Chondrocyte (in vitro differentiated cells): Measurements from ENCODE around the gene RFX3. TPM values are rescaled to one million over a fixed set of nuclear protein-coding genes. Genes with fewer than 3 reads are reported as not detected.
A peak's percentile ranks its signal among the peaks of the same experiment; 100 is the strongest.

ENCODE experiments used
- DNase-seq: peaks from one replicate; pipeline ENCODE4 v3.0.0; 2021; ENCODE audit warnings: mixed read lengths, low spot score
- H3K27ac Mint-ChIP-seq: one replicate; pipeline ENCODE4 v1.8.0; 2021; ENCODE audit warnings: mild to moderate bottlenecking, moderate library complexity, mixed read lengths; ENCODE audit not compliant: unreplicated experiment
- H3K27me3 Mint-ChIP-seq: 2 replicates; pipeline ENCODE4 v1.8.0; 2021; ENCODE audit warnings: low read depth, mixed read lengths
- H3K36me3 Mint-ChIP-seq: 2 replicates; pipeline ENCODE4 v1.8.0; 2021; ENCODE audit warnings: low read depth, mixed read lengths
- H3K4me1 Mint-ChIP-seq: 2 replicates; pipeline ENCODE4 v1.8.0; 2021; ENCODE audit warnings: low read depth, mild to moderate bottlenecking, mixed read lengths
- H3K4me3 Mint-ChIP-seq: one replicate; pipeline ENCODE4 v1.8.0; 2021; ENCODE audit warnings: mild to moderate bottlenecking, moderate library complexity, mixed read lengths; ENCODE audit not compliant: unreplicated experiment
- H3K9me3 Mint-ChIP-seq: 2 replicates; pipeline ENCODE4 v1.8.0; 2021; ENCODE audit warnings: low read depth, mixed read lengths
- total RNA-seq: library from RNA; stranded (reverse); gene quantifications from 3 replicates; pipeline ENCODE4 v1.2.1, GENCODE V29; 2021
- TF ChIP-seq, protein P1 (sequence below): fragments of 200-600 bp; sonication (generic); IDR thresholded peaks from 2 replicates; pipeline ENCODE4 v1.5.0; 2021; ENCODE audit warnings: antibody characterized with exemption, mild to moderate bottlenecking, moderate library complexity

The RFX3 gene
- total RNA-seq, 1 donor from 2014 or later, result 4.1 TPM

- Mint-ChIP-seq H3K4me3 (no peak overlapping the region), H3K9me3 (no peaks in the 10 kb centered on the region), H3K27ac (no peak overlapping the region), H3K27me3 (no peaks in the 10 kb centered on the region), H3K36me3 (peaks cover 1% of the 10 kb centered on the region), H3K4me1 (peaks cover 6% of the 10 kb centered on the region)
- TF ChIP-seq, protein P1, sequence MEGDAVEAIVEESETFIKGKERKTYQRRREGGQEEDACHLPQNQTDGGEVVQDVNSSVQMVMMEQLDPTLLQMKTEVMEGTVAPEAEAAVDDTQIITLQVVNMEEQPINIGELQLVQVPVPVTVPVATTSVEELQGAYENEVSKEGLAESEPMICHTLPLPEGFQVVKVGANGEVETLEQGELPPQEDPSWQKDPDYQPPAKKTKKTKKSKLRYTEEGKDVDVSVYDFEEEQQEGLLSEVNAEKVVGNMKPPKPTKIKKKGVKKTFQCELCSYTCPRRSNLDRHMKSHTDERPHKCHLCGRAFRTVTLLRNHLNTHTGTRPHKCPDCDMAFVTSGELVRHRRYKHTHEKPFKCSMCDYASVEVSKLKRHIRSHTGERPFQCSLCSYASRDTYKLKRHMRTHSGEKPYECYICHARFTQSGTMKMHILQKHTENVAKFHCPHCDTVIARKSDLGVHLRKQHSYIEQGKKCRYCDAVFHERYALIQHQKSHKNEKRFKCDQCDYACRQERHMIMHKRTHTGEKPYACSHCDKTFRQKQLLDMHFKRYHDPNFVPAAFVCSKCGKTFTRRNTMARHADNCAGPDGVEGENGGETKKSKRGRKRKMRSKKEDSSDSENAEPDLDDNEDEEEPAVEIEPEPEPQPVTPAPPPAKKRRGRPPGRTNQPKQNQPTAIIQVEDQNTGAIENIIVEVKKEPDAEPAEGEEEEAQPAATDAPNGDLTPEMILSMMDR, result no peak
- no peak for DNase-seq
Observed at GRCh38 chr9:3244963-3245653, 280.7 kb downstream of the RFX3 start.

GRCh38 chr9:3243683-3244082 lies 282.1 kb downstream of the RFX3 start:
- TF ChIP-seq, protein P1, result no peak
- Mint-ChIP-seq H3K27me3 (no peaks in the 10 kb centered on the region), H3K4me3 (no peak overlapping the region), H3K4me1 (peaks cover 6% of the 10 kb centered on the region), H3K27ac (no peak overlapping the region), H3K9me3 (no peaks in the 10 kb centered on the region), H3K36me3 (peaks cover 1% of the 10 kb centered on the region)
- DNase-seq, result no peak

- H3K4me1 Mint-ChIP-seq, result peaks cover 6% of the 10 kb centered on the region
- peaks cover 1% of the 10 kb centered on the region for H3K36me3 Mint-ChIP-seq
- H3K27me3 Mint-ChIP-seq, result no peaks in the 10 kb centered on the region
- H3K9me3 Mint-ChIP-seq, result no peaks in the 10 kb centered on the region
- TF ChIP-seq, protein P1, result no peak
- no peak overlapping the region for H3K27ac Mint-ChIP-seq
- H3K4me3 Mint-ChIP-seq, result no peak overlapping the region
- no peak for DNase-seq
Observed at GRCh38 chr9:3241290-3241689, 284.5 kb downstream of the RFX3 start.

GRCh38 chr9:3240656-3241268 lies 285.0 kb downstream of the RFX3 start:
- TF ChIP-seq, protein P1, result peak; percentile 90
- H3K36me3 Mint-ChIP-seq, result peaks cover 1% of the 10 kb centered on the region
- no peak overlapping the region for H3K27ac Mint-ChIP-seq
- no peaks in the 10 kb centered on the region for H3K27me3 Mint-ChIP-seq
- peaks cover 6% of the 10 kb centered on the region for H3K4me1 Mint-ChIP-seq
- no peak for DNase-seq
- H3K9me3 Mint-ChIP-seq, result no peaks in the 10 kb centered on the region
- no peak overlapping the region for H3K4me3 Mint-ChIP-seq

- H3K27ac Mint-ChIP-seq, result no peak overlapping the region
- DNase-seq, result no peak
- H3K4me3 Mint-ChIP-seq, result no peak overlapping the region
- peaks cover 5% of the 10 kb centered on the region for H3K36me3 Mint-ChIP-seq
- peaks cover 6% of the 10 kb centered on the region for H3K4me1 Mint-ChIP-seq
- no peaks in the 10 kb centered on the region for H3K27me3 Mint-ChIP-seq
- TF ChIP-seq, protein P1, result no peak
- H3K9me3 Mint-ChIP-seq, result no peaks in the 10 kb centered on the region
Observed at GRCh38 chr9:3239240-3239639, 286.6 kb downstream of the RFX3 start.
